HepG2 (cell line): ENCODE results near the gene CPPED1. TPM values are rescaled to one million over a fixed set of nuclear protein-coding genes. Genes with fewer than 3 reads are reported as not detected.

ENCODE experiments used
- ATAC-seq: fragments of 200-7000 bp; cut with Tn5 transposase; 3 replicates; pipeline ENCODE4 v1.9.1; 2020; ENCODE audit warnings: mild to moderate bottlenecking, moderate library complexity
- BruUV-seq: library from RNA; stranded (reverse); fragments of 400-500 nt; replicated peaks from 2 replicates; lab custom pipeline; 2021; lab: Mats Ljungman, UMichigan
- CTCF ChIA-PET: fragments of 300-600 bp; formaldehyde crosslinking; extraction: SDS; loops from one replicate; lab custom pipeline; 2021; ENCODE audit warnings: low total read pairs, inconsistent platforms, low intra/inter-chr PET ratio; lab: Yijun Ruan, JAX
- POLR2A ChIA-PET: fragments of 350-600 bp; sonication (Branson Sonifier 250); formaldehyde crosslinking; loops from one replicate; lab custom pipeline; 2020; ENCODE audit warnings: antibody characterized with exemption, inconsistent platforms; lab: Yijun Ruan, JAX
- DNase-seq: peaks from one replicate; pipeline ENCODE4 v3.0.0-alpha.2; 2015; ENCODE audit warnings: low spot score
- FAIRE-seq: peaks from 3 replicates; lab custom pipeline; 2011; peaks lifted over from hg19 to GRCh38; lab: Jason Lieb, UNC
- H2AFZ ChIP-seq: one replicate; pipeline ENCODE4 v1.6.1; 2011; ENCODE audit warnings: low read length, inconsistent platforms
- H3K27ac ChIP-seq: fragments of 300-600 bp; 3 replicates; pipeline ENCODE4 v1.8.0; 2011; ENCODE audit warnings: mixed run types, mild to moderate bottlenecking, mixed read lengths, low read length, inconsistent platforms; ENCODE audit not compliant: insufficient read depth; ENCODE audit errors: extremely low read length
- H3K27me3 ChIP-seq, 2 experiments: fragments of 200-600 bp in 1 of 2; 2 replicates in 1 of 2; 3 replicates in 1 of 2; pipeline versions ENCODE4 v1.6.0 to v1.8.0; 2011; ENCODE audit warnings: low read length in 2 of 2, mild to moderate bottlenecking in 2 of 2, moderate library complexity in 2 of 2, inconsistent platforms in 1 of 2; ENCODE audit not compliant: insufficient read depth in 2 of 2, control insufficient read depth in 1 of 2
- H3K36me3 ChIP-seq, 2 experiments: fragments of 200-600 bp in 1 of 2; replicated peaks in 1 of 2; 2 replicates in 1 of 2; 3 replicates in 1 of 2; pipeline versions ENCODE4 v1.5.1 to v1.8.0; 2011; ENCODE audit warnings: low read length in 2 of 2, inconsistent platforms in 1 of 2; ENCODE audit not compliant: insufficient read depth in 2 of 2, control insufficient read depth in 1 of 2
- H3K4me1 ChIP-seq: 2 replicates; pipeline ENCODE4 v1.5.1; 2012; ENCODE audit warnings: low read length, inconsistent platforms; ENCODE audit not compliant: insufficient read depth
- H3K4me2 ChIP-seq: 2 replicates; pipeline ENCODE4 v1.6.0; 2011; ENCODE audit warnings: low read depth, low read length, inconsistent platforms
- H3K4me3 ChIP-seq, 3 experiments: fragments of 200-600 bp in 1 of 3; sonication (generic), shearing (Covaris generic) in 1 of 3; replicated peaks in 1 of 3; 2 replicates each; pipeline ENCODE4 v1.5.1; 2011 to 2016; ENCODE audit warnings: low read length in 3 of 3, inconsistent platforms in 2 of 3, low read depth in 2 of 3, mild to moderate bottlenecking in 2 of 3, control low read depth in 1 of 3, mixed read lengths in 1 of 3; ENCODE audit not compliant: insufficient read depth in 1 of 3
- H3K79me2 ChIP-seq: one replicate; pipeline ENCODE4 v1.6.1; 2011; ENCODE audit warnings: low read length, inconsistent platforms; ENCODE audit not compliant: insufficient read depth
- H3K9ac ChIP-seq: 2 replicates; pipeline ENCODE4 v1.6.0; 2011; ENCODE audit warnings: mild to moderate bottlenecking, low read depth, low read length, inconsistent platforms; ENCODE audit not compliant: insufficient read depth
- H3K9me3 ChIP-seq: 2 replicates; pipeline ENCODE4 v1.5.1; 2012; ENCODE audit warnings: mild to moderate bottlenecking, low read length
- H4K20me1 ChIP-seq: 2 replicates; pipeline ENCODE4 v1.6.0; 2011; ENCODE audit warnings: inconsistent platforms, mild to moderate bottlenecking, low read length, moderate library complexity; ENCODE audit not compliant: insufficient read depth
- IKZF1 ChIP-seq: fragments of 450-650 bp; IDR thresholded peaks from 2 replicates; pipeline ENCODE4 v1.7.1; 2016
- ZNF124 ChIP-seq: sonication (generic); formaldehyde crosslinking; IDR thresholded peaks from 2 replicates; pipeline ENCODE4 v1.4.0; 2020; ENCODE audit warnings: missing genetic modification reagents
- ZNF382 ChIP-seq: sonication (generic); formaldehyde crosslinking; IDR thresholded peaks from 2 replicates; pipeline ENCODE4 v1.5.0; 2020; ENCODE audit warnings: missing genetic modification reagents, mild to moderate bottlenecking, borderline replicate concordance
- ZSCAN12 ChIP-seq: sonication (generic); formaldehyde crosslinking; IDR thresholded peaks from 2 replicates; pipeline ENCODE4 v1.9.0; 2021; ENCODE audit warnings: mild to moderate bottlenecking, missing genetic modification reagents
- WGBS: methylation state at CpG from one replicate; pipeline ENCODE4 v1.1.6; 2017; ENCODE audit warnings: low lambda C conversion rate; 5-methylcytosine and 5-hydroxymethylcytosine counted together
- in situ Hi-C: cut with HindIII; loops from 2 replicates; pipeline ENCODE4 v1.10.0; 2017; ENCODE audit warnings: low pct_unique_long_range_greater_than_20kb; ENCODE audit not compliant: extremely low pct_ligation_motif_present
- intact Hi-C: fragments of 100-400 bp; cut with micrococcal nuclease; formaldehyde crosslinking; loops from one replicate; pipeline ENCODE4 v1.10.0; 2022; ENCODE audit not compliant: unreplicated experiment
- polyA plus RNA-seq, 8 experiments: library from polyadenylated mRNA; depleted of rRNA in 3 of 8; stranded (reverse) in 7 of 8; unstranded in 1 of 8; fragments of >200 nt; fragmentation: Illumina TruSeq in 4 of 8; extraction: Trizol in 4 of 8; gene quantifications; 2 replicates each; pipeline versions ENCODE4 v1.2.1 to v1.2.3, GENCODE V29; 2011 to 2016; ENCODE audit warnings: low read depth in 4 of 8, missing spikeins in 1 of 8, mixed read lengths in 1 of 8; ENCODE audit not compliant: insufficient read depth in 1 of 8
- total RNA-seq, 5 experiments: library from RNA; depleted of rRNA; stranded (reverse); fragments of >200 nt; fragmentation: Illumina TruSeq; extraction: Trizol; gene quantifications; 2 replicates each; pipeline ENCODE4 v1.2.3, GENCODE V29; 2016; ENCODE audit warnings: low read depth in 1 of 5
- TF ChIP-seq, protein P1 (sequence below): sonication (generic); formaldehyde crosslinking; IDR thresholded peaks from 2 replicates; pipeline ENCODE4 v1.4.0; 2020; ENCODE audit warnings: mild to moderate bottlenecking, missing genetic modification reagents
- TF ChIP-seq, protein P2 (sequence below): sonication (generic); formaldehyde crosslinking; IDR thresholded peaks from 2 replicates; pipeline ENCODE4 v1.4.0; 2020; ENCODE audit warnings: missing genetic modification reagents, borderline replicate concordance

CPPED1 gene
- total and polyA plus RNA-seq, 2 of the 13 experiments (the other 11 are each of a cell fraction or from before 2014, with no cell fraction given), result 66.6 to 71.3 TPM

DNA sequence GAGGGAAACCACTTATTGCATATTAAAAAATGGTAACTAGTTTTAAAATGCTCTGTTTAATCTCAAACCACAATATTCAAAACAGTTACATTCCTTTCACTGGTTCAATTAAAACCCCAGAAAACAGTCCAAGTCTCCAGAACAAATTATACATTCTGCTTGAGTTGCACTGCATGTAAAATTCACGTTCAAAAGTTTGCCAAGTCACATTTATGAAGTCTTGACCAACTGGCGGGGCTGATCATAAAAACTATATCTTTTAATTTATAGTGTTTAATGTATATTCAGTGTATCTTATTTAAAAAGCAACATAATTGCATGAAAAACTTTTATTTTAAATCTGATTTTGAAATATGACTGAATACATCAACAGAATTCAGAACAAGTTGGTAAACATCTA is 25.0 kb downstream of the CPPED1 start:
- in situ Hi-C loops, result no loop called here
- BruUV-seq, result no TSS peak
- intact Hi-C loops, result no loop called here
- Histone ChIP-seq H2AFZ (no peak overlapping the region), H3K27ac (no peak overlapping the region), H4K20me1 (peaks cover 3% of the 10 kb centered on the region; the same call in 1 of the 2 replicates), H3K79me2 (peaks cover 15% of the 10 kb centered on the region), H3K27me3 (no peaks in the 10 kb centered on the region), H3K36me3 (peaks cover 35 to 81% of the 10 kb centered on the region in 2 experiments), H3K4me3 (no peak overlapping the region), H3K9ac (no peak overlapping the region), H3K4me2 (no peak overlapping the region), H3K9me3 (no peaks in the 10 kb centered on the region), H3K4me1 (no peaks in the 10 kb centered on the region)
- POLR2A ChIA-PET, result no interaction called here
- FAIRE-seq (no peak), ATAC-seq (no peak), DNase-seq (no peak)
- TF ChIP-seq, protein P1, sequence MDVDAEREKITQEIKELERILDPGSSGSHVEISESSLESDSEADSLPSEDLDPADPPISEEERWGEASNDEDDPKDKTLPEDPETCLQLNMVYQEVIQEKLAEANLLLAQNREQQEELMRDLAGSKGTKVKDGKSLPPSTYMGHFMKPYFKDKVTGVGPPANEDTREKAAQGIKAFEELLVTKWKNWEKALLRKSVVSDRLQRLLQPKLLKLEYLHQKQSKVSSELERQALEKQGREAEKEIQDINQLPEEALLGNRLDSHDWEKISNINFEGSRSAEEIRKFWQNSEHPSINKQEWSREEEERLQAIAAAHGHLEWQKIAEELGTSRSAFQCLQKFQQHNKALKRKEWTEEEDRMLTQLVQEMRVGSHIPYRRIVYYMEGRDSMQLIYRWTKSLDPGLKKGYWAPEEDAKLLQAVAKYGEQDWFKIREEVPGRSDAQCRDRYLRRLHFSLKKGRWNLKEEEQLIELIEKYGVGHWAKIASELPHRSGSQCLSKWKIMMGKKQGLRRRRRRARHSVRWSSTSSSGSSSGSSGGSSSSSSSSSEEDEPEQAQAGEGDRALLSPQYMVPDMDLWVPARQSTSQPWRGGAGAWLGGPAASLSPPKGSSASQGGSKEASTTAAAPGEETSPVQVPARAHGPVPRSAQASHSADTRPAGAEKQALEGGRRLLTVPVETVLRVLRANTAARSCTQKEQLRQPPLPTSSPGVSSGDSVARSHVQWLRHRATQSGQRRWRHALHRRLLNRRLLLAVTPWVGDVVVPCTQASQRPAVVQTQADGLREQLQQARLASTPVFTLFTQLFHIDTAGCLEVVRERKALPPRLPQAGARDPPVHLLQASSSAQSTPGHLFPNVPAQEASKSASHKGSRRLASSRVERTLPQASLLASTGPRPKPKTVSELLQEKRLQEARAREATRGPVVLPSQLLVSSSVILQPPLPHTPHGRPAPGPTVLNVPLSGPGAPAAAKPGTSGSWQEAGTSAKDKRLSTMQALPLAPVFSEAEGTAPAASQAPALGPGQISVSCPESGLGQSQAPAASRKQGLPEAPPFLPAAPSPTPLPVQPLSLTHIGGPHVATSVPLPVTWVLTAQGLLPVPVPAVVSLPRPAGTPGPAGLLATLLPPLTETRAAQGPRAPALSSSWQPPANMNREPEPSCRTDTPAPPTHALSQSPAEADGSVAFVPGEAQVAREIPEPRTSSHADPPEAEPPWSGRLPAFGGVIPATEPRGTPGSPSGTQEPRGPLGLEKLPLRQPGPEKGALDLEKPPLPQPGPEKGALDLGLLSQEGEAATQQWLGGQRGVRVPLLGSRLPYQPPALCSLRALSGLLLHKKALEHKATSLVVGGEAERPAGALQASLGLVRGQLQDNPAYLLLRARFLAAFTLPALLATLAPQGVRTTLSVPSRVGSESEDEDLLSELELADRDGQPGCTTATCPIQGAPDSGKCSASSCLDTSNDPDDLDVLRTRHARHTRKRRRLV (CRISPR knock-in tag), result no peak
- TF ChIP-seq ZSCAN12 (no peak), ZNF382 (CRISPR knock-in tag) (no peak), ZNF124 (CRISPR knock-in tag) (no peak), IKZF1 (no peak)
- TF ChIP-seq, protein P2, sequence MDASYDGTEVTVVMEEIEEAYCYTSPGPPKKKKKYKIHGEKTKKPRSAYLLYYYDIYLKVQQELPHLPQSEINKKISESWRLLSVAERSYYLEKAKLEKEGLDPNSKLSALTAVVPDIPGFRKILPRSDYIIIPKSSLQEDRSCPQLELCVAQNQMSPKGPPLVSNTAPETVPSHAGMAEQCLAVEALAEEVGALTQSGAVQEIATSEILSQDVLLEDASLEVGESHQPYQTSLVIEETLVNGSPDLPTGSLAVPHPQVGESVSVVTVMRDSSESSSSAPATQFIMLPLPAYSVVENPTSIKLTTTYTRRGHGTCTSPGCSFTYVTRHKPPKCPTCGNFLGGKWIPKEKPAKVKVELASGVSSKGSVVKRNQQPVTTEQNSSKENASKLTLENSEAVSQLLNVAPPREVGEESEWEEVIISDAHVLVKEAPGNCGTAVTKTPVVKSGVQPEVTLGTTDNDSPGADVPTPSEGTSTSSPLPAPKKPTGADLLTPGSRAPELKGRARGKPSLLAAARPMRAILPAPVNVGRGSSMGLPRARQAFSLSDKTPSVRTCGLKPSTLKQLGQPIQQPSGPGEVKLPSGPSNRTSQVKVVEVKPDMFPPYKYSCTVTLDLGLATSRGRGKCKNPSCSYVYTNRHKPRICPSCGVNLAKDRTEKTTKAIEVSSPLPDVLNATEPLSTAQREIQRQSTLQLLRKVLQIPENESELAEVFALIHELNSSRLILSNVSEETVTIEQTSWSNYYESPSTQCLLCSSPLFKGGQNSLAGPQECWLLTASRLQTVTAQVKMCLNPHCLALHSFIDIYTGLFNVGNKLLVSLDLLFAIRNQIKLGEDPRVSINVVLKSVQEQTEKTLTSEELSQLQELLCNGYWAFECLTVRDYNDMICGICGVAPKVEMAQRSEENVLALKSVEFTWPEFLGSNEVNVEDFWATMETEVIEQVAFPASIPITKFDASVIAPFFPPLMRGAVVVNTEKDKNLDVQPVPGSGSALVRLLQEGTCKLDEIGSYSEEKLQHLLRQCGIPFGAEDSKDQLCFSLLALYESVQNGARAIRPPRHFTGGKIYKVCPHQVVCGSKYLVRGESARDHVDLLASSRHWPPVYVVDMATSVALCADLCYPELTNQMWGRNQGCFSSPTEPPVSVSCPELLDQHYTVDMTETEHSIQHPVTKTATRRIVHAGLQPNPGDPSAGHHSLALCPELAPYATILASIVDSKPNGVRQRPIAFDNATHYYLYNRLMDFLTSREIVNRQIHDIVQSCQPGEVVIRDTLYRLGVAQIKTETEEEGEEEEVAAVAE (CRISPR knock-in tag), result no peak
- CTCF ChIA-PET, result no interaction called here
- 98% methylated on average over 2 of the region's 2 CpGs for WGBS
